Fibroblast of lung (primary cell): Measurements from ENCODE around the gene ING4. TPM values are rescaled to one million over a fixed set of nuclear protein-coding genes. Genes with fewer than 3 reads are reported as not detected.

ENCODE experiments used
- DNase-seq, 2 donors: peaks; one replicate each; pipeline versions ENCODE4 v3.0.0 to v3.0.0-alpha.2; 2010; ENCODE audit warnings: low read depth in 2 of 2
- H2AFZ ChIP-seq: 2 replicates; pipeline ENCODE4 v1.5.1; 2012; ENCODE audit warnings: low read length, control low read depth, inconsistent platforms
- H3K27ac ChIP-seq: 2 replicates; pipeline ENCODE4 v1.5.1; 2011; ENCODE audit warnings: low read length, control low read depth; ENCODE audit not compliant: insufficient read depth
- H3K27me3 ChIP-seq: 2 replicates; pipeline ENCODE4 v1.5.1; 2011; ENCODE audit warnings: mild to moderate bottlenecking, low read length; ENCODE audit not compliant: control insufficient read depth, insufficient read depth
- H3K36me3 ChIP-seq: 2 replicates; pipeline ENCODE4 v1.5.1; 2011; ENCODE audit warnings: low read length; ENCODE audit not compliant: control insufficient read depth, insufficient read depth
- H3K4me1 ChIP-seq: 2 replicates; pipeline ENCODE4 v1.5.1; 2011; ENCODE audit warnings: low read length; ENCODE audit not compliant: control insufficient read depth, insufficient read depth; ENCODE audit errors: extremely low read depth
- H3K4me2 ChIP-seq: 2 replicates; pipeline ENCODE4 v1.5.1; 2011; ENCODE audit warnings: low read length, control low read depth; ENCODE audit not compliant: insufficient read depth; ENCODE audit errors: extremely low read depth
- H3K4me3 ChIP-seq, 4 experiments: fragments of 200-600 bp in 1 of 4; sonication (generic) in 1 of 4; replicated peaks in 1 of 4; 2 replicates each; pipeline ENCODE4 v1.5.1; 2011 to 2016; ENCODE audit warnings: low read length in 4 of 4, low read depth in 3 of 4, mild to moderate bottlenecking in 3 of 4, control low read depth in 2 of 4, inconsistent platforms in 1 of 4, mixed read lengths in 1 of 4; ENCODE audit not compliant: insufficient read depth in 1 of 4; ENCODE audit errors: control extremely low read depth in 1 of 4
- H3K79me2 ChIP-seq: 2 replicates; pipeline ENCODE4 v1.5.1; 2012; ENCODE audit warnings: mild to moderate bottlenecking, low read length, inconsistent platforms; ENCODE audit not compliant: control insufficient read depth, insufficient read depth
- H3K9ac ChIP-seq: 2 replicates; pipeline ENCODE4 v1.5.1; 2011; ENCODE audit warnings: mild to moderate bottlenecking, low read length, control low read depth; ENCODE audit not compliant: insufficient read depth
- H3K9me3 ChIP-seq: 2 replicates; pipeline ENCODE4 v1.5.1; 2012; ENCODE audit warnings: low read depth, low read length; ENCODE audit not compliant: control insufficient read depth, insufficient read depth
- H4K20me1 ChIP-seq: 2 replicates; pipeline ENCODE4 v1.5.1; 2011; ENCODE audit warnings: low read length; ENCODE audit not compliant: control insufficient read depth, insufficient read depth; ENCODE audit errors: extremely low read depth
- CTCF ChIP-seq, 2 donors: IDR thresholded peaks in 1 of 2; conservative IDR thresholded peaks in 1 of 2; 1 replicate in 1 of 2; 2 replicates in 1 of 2; pipeline ENCODE4 v1.5.1; 2011 to 2012; ENCODE audit warnings: low read length in 2 of 2, control low read depth in 1 of 2, inconsistent platforms in 1 of 2, low read depth in 1 of 2, mild to moderate bottlenecking in 1 of 2
- EZH2 ChIP-seq: IDR thresholded peaks from 2 replicates; pipeline ENCODE4 v1.5.1; 2012; ENCODE audit warnings: low read length, control low read depth, mild to moderate bottlenecking; ENCODE audit errors: missing control alignments
- polyA plus RNA-seq, 2 donors: library from polyadenylated mRNA; depleted of rRNA in 1 of 2; stranded (reverse) in 1 of 2; unstranded in 1 of 2; fragments of >200 nt; gene quantifications; 2 replicates each; pipeline ENCODE4 v1.2.1, GENCODE V29; 2011 to 2012; ENCODE audit warnings: missing spikeins in 1 of 2
- total RNA-seq: library from RNA; depleted of rRNA; stranded (reverse); fragments of >200 nt; gene quantifications from 2 replicates; pipeline ENCODE4 v1.2.1, GENCODE V29; 2014

The ING4 gene
- total and polyA plus RNA-seq, 2 donors (not counting 1 experiment from before 2014, with no cell fraction given): 36.0 to 47.1 TPM

DNA sequence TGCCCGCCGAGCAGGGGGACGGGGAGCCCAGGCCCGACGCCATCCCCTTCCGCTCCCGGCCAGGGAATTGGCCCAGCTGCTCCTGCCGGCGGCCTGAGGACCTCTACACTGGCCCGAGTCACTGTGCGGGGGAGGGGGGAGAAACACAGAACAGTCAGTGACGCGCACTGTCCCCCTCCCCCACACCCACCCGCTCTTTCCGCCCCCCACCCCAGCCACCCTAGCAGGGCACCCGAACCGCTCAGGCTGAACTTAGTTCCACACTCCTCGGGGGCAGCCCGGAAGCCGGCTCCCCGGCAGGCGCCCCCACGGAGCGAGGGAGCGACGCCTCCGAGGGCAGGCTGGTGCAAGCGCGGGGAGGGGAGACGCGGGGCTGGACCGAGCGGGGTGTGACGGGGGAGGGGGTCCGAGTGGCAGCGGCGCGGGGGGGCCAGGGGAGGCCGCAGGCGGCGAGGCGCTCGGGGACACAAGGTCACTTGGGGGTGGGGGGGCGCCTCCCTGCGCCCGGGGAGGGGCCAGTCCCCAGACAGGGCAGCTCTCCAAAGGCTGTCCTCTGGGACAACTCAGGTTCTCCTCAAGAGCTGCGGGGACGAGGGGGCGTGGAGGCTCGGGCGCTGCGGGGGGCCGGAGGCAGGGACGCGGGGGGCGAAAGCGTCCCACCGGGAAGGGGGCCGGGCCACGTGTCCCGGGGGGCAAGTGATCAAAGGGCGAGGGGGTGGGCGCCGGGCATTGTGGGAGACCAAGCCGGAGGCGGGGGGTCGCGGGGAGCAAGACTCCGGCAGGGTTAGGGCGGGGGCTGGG, 56.4 kb downstream of the ING4 start:
- peaks cover 38% of the 10 kb centered on the region for H3K79me2 ChIP-seq
- peaks cover 8% of the 10 kb centered on the region for H3K36me3 ChIP-seq
- H3K27ac ChIP-seq: peak overlapping the region; percentile 56
- H3K4me1 ChIP-seq: peaks cover 15% of the 10 kb centered on the region
- H3K27me3 ChIP-seq: no peaks in the 10 kb centered on the region
- TF ChIP-seq CTCF (conservative IDR thresholded peaks at IDR 0.05 in 1 of 2, IDR thresholded peaks at IDR 0.05 in 1 of 2; ENCODE audit: low read depth in 1 of 2, low read length in 2 of 2) (no peak), EZH2 (no peak)
- no peaks in the 10 kb centered on the region for H3K9me3 ChIP-seq
- H2AFZ ChIP-seq: no peak overlapping the region
- H3K9ac ChIP-seq: peak overlapping the region; percentile 67
- H4K20me1 ChIP-seq: no peaks in the 10 kb centered on the region
- peak; percentile 23 to 34 for DNase-seq
- H3K4me2 ChIP-seq: peak overlapping the region; percentile 99
- peak overlapping the region; percentile 90 to 94 (median 93) for H3K4me3 ChIP-seq

DNA sequence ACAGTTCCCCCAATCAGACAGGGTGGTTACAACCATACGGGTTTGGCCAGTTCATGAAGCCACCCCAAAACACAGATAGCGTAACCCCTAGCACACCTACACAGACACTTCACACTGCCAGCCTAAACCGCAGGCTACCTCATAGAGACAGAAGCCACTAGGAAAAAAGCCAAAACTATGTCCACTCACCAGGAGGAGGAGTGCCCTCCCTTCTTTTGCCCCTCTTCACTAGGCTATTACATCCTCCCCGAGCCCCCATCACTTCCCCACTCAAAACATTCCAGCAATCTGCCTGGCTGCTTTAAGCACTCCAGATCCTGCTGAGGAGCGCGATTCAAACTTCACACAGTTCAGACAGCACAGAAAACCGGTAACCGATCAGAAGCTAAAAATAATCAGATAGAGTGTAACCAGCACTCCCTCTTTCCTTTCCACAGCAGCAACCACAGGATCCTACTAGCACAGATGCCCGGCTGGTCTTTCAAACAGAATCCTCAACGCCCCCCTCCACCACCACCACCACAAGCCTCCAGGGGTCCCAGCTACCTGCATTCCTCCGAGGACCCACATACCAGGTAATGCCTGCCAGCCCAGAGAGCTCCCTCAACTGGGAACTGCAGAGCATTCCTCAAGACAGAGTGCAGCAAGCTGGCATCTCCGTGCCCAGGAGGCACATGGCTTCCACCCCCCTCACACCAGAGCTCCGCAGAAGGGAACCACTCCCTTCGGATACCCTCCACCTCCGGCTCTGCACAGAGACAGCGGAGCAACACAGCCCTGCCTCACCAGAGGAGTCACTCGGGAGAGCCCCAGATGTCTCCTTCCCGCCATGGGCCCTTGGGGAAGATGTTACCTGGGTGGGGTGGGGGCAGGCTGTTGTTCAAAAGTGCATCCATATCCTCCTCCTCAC, 57.2 kb downstream of the ING4 start:
- DNase-seq: peak in 1 of 2 donors; percentile 51
- Histone ChIP-seq H3K27me3 (no peaks in the 10 kb centered on the region), H3K36me3 (peaks cover 13% of the 10 kb centered on the region), H3K79me2 (peaks cover 38% of the 10 kb centered on the region), H3K4me2 (peak overlapping the region; percentile 99), H3K9ac (peak overlapping the region; percentile 67), H2AFZ (no peak overlapping the region), H3K27ac (peak overlapping the region; percentile 56), H3K4me1 (peaks cover 15% of the 10 kb centered on the region), H4K20me1 (no peaks in the 10 kb centered on the region), H3K9me3 (no peaks in the 10 kb centered on the region), H3K4me3 (peak overlapping the region; percentile 90 to 94 (median 93))
- TF ChIP-seq CTCF (conservative IDR thresholded peaks at IDR 0.05 in 1 of 2, IDR thresholded peaks at IDR 0.05 in 1 of 2; ENCODE audit: low read depth in 1 of 2, low read length in 2 of 2) (peak in 1 of 2 donors; percentile 4), EZH2 (no peak)
